ENCODE results near the gene KCNIP1.
A peak's percentile ranks its signal among the peaks of the same experiment; 100 is the strongest.

The KCNIP1 gene

DNA sequence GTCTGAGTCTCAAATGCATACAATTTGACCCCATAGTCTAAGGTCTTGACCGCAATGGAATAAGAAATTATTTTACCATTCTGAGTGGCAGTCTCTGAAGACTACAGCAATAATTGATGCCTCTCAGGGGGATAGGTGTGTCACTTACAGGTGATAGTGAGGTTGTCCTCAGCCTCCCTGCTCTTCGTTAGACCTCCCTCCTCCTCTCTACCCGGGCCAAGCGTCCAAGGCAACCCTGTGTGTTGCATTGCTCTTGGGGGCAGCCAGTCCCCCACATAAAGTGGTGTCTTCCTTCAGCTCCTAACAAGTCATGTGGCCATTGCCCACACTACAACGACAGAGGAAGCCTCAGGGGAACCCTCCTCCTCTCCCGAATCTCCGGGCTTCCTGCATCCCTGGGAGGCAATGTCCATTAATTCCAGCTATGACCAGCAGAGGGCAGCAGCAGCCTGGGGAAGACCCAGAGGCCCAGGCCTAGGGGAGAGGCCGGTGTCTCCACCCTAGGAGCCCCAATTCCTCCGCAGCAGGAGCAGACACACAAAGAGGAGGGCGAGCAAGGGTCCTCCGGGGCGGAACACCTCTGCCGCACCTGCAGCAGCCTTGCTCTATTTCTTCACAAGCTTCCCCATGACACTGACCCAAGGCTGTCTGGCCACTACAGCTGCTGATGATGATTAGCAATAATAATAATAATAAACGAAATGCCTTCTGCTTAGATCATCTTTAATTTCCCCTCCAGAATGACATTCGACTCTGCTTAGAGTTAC, 134.8 kb downstream of the KCNIP1 start:
- no peak for DNase-seq (ENCODE audit: extremely low read depth, low read depth)
- TF ChIP-seq, protein P1, sequence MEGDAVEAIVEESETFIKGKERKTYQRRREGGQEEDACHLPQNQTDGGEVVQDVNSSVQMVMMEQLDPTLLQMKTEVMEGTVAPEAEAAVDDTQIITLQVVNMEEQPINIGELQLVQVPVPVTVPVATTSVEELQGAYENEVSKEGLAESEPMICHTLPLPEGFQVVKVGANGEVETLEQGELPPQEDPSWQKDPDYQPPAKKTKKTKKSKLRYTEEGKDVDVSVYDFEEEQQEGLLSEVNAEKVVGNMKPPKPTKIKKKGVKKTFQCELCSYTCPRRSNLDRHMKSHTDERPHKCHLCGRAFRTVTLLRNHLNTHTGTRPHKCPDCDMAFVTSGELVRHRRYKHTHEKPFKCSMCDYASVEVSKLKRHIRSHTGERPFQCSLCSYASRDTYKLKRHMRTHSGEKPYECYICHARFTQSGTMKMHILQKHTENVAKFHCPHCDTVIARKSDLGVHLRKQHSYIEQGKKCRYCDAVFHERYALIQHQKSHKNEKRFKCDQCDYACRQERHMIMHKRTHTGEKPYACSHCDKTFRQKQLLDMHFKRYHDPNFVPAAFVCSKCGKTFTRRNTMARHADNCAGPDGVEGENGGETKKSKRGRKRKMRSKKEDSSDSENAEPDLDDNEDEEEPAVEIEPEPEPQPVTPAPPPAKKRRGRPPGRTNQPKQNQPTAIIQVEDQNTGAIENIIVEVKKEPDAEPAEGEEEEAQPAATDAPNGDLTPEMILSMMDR (IDR thresholded peaks at IDR 0.05; ENCODE audit: low read depth, low read length): peak; percentile 82

DNA sequence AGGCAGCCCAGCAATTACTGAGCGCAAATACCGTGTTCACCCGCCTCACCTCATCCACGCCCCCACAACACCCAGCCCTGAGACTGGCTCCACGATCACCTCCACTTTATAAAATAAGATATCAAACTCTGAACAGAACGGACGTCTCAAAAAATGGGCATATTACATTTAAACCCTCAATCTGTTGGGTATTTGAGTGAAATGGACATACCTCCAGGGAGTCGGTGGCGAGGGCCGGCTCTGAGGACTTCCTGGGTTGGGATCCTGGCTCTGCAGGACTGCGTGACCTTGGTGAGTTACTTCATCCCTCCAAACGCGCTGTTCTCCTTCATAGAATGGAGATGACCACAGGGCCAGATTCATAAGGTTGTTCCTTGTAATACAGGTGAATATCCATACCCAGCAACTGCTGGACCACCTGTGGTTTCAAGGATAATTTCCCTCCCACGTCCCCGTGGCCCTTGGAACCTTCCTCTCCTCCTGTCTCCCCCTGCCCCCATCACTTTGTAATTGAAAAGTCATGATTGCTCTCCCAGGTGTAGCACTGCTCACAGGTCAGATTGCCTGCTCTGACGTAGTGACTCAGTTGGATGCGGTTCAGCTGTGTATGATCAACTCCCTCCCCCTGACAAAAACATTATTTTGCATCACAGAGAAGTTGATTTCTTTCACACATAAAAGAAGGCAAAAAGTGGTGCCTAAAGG, 135.6 kb downstream of the KCNIP1 start:
- TF ChIP-seq, protein P1 (IDR thresholded peaks at IDR 0.05; ENCODE audit: low read depth, low read length): no peak
- DNase-seq (ENCODE audit: extremely low read depth, low read depth): no peak

DNA sequence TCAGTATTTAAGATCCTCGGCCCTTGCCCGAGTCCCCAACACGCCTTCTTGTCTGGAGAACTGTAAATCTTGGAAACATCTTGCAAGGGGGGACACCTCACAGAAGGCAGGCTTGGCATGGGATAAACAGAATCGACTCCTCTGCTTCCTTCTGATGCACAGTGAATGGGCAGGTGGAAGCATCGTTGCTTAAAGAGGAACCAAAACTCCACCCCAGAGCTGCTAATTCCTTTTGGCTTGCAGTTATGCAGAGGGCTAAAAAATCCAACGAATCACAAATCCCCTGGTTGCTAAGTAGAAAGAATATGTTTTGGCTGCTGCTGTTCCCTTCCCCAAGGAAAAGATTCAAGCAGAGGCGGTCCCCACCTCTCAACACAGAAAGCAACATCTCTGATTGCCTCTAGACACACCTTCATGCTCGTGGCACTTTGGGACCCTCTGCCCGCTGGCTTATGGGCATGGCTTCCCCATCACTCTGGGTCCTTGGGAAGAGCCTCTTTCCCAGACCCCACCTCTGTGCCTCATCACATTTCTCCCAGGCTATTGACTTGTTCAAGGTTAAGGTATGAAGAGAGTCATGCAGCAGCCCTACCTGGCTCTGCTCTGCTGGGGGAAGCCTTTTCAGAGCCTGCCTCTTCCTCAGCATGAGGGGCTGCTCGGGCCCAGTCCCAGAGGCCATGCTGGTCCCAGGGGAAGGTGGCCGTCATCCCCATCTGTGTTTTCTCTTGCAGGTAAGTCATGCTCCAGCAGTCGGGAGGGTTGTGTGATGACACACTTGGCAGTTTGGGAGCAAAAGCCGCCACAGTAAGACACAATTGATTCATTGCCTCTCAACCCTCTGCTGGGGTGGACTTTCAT, 137.1 kb downstream of the KCNIP1 start:
- no peak for DNase-seq (ENCODE audit: extremely low read depth, low read depth)
- TF ChIP-seq, protein P1 (IDR thresholded peaks at IDR 0.05; ENCODE audit: low read depth, low read length): no peak

DNA sequence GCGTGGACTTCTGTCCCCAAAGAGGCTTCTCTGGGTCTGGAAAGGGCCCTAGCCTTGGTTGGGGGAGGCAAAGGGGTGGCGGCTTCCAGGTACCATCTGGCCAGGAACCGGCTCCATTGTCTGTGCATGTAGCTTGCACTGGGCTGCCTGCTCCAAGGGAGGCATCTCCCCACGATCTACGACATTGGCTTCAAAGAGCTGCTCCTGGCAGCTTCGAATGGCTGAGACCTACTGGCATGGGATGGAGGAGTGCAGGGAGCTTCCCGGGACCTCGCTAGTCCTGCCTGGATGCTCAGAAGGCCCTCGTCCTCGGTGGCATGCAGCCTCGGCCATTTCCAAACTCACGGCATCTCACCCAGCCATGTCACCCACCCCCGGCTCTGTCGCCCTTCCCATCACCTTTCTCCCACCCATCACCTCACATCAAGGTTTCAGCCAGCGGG, 137.8 kb downstream of the KCNIP1 start:
- TF ChIP-seq, protein P1 (IDR thresholded peaks at IDR 0.05; ENCODE audit: low read depth, low read length): no peak
- DNase-seq (ENCODE audit: extremely low read depth, low read depth): no peak

DNA sequence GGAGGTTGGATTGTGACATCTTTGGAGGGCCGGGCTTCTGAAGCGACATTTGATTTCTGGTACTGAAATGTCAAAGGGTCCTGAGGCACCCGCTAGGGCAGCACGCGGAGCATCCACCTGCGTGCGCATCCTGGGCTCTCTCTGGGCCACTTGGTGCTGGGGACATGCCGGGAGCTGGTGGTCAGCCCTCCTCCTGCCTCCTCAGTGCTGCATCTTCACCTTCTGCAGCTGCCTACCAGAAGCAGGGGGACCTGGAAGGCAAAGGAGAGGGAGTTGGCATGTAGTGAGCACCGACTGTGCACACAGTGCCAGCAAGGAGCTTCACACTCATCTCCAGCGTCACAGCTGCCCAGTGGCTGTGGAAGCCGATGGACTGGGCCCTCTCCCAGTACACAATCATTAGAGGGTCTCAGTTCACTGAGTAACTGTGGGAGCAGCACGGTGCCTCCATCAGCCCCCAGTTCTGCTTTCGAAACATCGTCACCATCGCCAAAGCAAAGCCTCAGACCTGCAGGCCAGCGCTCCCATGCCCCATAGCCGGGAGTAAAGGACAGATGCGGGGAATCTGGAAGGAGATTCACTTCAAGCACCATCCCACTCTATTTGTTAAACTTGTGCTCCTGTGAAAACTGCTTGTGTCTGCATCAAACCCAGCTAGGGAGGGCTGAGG, 138.4 kb downstream of the KCNIP1 start:
- DNase-seq (ENCODE audit: extremely low read depth, low read depth): no peak
- TF ChIP-seq, protein P1 (IDR thresholded peaks at IDR 0.05; ENCODE audit: low read depth, low read length): no peak

DNA sequence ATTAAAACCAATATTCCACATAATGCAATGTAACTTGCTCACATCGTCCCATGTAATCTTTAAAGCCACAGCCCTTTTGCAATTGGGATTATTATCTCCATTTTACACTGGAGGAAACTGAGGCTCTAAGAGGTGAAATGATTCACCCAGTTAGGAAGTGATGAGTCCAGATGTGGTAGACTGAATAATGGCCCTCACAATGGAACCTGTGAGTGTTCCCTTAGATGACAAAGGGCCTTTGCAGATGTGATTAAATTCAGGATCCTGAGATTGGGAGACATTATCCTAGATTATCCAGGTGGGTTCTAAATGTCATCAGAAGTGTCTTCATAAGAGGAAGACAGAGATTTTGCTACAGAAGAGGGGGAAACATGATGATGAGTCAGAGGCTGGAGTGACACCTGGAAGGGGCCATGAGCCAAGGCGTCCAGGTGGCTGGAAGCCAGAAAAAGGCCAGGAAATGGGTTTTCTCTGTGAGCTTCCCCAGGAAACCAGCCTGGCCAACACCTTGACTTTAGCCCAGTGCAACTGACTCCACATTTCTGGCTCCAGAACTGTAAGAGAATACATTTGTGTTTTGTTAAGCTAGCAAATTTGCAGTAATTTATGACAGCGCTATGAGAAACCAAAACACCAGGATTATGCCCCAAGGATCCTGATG, 139.1 kb downstream of the KCNIP1 start:
- TF ChIP-seq, protein P1 (IDR thresholded peaks at IDR 0.05; ENCODE audit: low read depth, low read length): no peak
- DNase-seq (ENCODE audit: extremely low read depth, low read depth): no peak

Measured in AG09319 (cell line).